Endothelial cell of hepatic sinusoid (primary cell): Measurements from ENCODE around the gene MTFR1L.

Experiments used
- in situ Hi-C: cut with HindIII; loops from 2 replicates; pipeline ENCODE4 v1.10.0; 2017; ENCODE audit warnings: low sequenced_read_pairs

Gene MTFR1L

DNA sequence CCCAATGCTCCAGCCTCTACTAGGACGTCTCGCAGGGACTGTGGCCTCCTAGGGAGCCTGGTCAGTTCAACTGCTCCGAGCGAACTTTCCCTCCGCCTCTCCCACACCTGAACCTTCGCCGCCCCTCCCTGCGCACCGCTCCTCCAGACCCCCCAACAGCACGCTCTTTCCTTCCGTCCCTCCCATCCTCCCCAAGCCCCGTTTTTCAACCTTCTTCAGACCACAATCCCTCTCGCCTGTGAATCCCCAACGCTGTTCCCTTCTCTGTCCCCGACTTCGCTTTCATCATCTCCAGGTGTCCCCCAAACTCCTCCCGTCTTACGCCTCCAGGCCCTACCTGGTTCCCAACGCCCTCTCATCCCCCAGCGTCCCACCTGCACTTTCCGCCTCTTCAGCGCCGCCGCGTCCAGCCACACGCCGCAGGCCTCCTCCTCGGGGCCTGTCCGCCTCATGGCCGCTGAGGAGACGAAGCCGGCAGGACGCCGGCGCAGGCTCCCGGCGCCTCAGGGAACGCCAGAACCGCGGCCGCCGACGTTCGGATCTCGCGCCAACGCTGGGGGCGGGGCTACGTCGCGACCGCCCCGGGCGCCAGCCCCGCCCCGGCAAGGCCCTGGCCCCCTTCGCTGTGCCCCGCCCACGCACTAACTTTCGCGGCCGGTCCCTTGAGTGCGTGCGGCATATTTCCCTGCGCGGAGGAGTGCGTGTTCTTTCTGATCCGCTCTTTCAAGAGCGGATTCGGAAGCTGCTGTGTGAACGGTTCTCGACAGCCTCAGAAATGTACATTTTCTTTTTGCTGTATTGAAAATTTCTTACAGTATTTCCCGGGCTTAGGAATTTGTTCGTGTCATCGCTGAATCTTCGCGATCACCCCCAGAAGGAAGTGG is 39.4 kb downstream of the MTFR1L start, which contains the start of gene AUNIP:
Gene AUNIP, minus strand, starts transcription at position 552 of the 884 bp plus-strand sequence. Its CDS starts 100 bp downstream, at position 452.
- in situ Hi-C loops, result no loop called here

DNA sequence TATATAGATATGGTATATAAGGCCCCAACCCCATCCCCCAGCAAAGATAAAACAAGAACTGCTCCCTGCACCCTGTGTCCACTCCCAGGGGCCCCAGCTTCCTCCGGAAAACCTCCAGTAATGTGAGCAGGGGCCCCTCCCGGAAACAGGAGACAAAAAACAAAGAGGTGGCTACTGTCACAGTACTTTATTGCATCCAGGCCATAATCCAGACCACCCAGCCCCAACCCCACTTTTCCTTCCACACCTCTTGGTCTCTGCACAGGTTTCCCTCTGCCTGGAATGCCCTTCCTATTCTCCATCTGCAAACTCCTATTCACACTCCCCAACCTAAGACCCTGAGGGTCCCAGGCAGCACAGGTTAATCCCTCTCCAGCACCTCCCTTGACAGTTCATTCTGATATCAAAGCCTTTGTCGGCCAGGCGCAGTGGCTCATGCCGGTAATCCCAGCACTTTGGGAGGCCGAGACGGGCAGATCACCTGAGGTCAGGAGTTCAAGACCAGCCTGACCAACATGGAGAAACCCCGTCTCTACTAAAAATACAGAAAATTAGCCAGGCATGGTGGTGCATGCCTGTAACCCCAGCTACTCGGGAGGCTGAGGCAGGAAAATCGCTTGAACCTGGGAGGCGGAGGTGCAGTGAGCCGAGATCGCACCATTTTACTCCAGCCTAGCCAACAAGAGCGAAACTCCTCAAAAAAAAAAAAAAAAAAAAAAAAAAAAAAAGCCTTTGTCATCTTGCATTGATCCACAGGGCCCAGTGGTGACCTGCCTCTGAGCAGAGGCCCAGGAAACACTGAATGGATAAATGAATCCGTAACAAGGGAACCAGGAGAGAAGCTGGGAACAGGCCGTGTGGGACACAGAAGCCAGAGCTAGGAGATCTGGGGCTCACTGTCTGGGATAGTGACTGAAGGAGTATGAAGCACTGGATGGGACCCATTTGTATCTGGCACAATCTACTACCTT is 41.8 kb downstream of the MTFR1L start:
- in situ Hi-C loops, result no loop called here

DNA sequence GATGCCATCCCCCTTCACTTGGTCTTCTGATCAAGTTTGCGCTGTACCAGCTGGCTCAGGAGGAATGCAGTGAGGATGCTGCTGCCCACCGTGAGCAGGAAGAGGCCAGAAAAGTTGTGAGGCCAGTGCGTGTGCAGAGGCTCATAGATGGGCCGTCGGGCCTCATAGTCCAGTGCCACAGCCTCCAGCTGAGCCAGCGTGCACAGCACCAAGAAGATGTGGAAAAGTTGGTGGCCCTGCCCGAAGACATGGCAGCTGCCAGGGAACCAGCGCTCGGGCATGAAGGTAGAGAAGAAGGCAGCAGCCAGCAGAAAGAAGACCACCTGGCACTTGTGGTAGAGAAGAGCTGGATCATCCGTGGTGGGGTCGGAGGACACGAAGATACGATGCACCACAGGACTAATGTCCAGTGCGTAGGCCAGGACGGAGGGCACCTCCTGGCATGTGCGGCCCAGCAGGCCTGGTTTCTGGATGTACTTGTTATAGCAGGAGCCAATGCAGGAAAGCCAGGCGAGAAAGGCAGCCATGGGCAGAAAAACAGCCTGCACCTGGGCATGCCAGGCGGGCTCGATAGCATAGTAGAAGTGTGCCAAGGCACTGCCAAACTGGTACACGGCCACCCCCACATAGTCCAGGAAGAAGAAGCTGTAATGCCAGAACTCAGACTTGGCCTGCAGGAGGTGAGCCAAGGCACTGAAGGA is 43.2 kb downstream of the MTFR1L start:
- in situ Hi-C loops, result no loop called here

DNA sequence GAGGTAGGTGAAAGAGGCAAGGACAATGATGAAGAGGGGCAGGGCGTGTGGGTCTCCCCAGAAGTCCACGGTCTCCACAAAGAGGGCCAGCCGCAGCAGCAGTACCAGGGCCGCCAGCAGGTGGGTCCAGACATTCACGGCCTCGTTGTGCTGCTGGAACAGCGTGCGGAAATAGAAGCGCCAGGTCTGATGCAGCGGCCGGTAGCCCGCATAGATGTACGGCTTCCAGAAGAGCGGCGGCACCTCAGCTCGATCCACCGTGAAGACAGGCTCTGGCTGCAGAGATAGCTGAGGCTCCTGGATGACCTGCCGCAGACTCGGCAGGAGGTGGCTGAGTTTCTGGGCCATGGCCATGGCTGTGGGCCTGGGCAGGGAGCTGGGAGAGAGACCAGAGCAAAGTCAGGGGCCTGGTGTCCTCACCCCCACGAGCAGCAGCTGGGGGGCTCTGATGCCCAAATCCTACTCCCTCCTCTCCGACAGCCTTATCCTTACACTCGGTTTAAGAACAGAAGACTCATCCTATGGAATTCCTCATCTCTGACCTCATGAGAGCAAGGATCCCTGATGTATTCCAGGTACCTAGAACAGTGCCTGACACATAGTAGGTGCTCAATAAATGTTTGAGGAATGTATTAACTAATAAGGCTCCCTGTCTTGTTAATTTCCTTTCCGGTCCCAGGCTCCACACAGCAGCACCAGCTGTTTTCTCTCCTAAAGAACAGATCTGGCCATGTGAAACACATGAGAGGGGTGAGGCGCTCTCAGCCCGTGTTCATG is 43.9 kb downstream of the MTFR1L start:
- in situ Hi-C loops, result no loop called here

DNA sequence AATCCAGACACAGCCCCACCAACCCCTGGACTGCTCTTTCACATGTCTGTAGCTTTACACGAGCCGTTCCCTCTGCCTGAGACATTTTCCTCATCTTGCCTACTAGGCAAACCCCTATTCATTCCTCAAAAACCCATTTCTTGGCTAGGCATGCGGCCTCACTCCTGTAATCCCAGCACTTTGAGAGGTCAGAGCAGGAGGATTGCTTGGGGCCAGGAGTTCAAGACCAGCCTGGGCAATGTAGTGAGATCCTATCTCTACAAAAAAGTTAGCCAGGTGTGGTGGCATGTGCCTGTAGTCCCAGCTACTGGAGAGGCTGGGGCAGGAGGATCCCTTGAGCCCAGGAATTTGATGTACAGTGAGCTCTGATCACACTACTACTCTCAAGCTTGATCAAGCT is 44.7 kb downstream of the MTFR1L start:
- in situ Hi-C loops, result no loop called here

DNA sequence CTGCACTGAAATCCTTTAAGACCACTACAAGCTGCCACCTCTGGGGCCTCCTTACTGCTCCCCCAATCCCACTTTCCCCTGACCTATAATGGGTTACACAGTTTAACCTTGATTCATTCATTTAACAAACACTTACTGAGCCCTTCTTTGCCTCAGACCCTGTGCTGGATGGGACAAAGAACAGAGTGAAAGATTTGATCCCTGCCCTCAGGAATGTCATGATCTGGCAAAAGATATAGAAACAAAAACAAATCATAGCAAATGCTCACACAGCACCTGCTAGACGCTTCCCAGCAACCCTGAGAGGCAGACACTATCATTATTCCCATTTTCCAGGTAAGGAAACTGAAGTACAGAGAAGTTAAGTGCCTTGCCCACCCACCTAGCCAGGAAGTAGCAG is 46.5 kb downstream of the MTFR1L start:
- in situ Hi-C loops, result no loop called here

DNA sequence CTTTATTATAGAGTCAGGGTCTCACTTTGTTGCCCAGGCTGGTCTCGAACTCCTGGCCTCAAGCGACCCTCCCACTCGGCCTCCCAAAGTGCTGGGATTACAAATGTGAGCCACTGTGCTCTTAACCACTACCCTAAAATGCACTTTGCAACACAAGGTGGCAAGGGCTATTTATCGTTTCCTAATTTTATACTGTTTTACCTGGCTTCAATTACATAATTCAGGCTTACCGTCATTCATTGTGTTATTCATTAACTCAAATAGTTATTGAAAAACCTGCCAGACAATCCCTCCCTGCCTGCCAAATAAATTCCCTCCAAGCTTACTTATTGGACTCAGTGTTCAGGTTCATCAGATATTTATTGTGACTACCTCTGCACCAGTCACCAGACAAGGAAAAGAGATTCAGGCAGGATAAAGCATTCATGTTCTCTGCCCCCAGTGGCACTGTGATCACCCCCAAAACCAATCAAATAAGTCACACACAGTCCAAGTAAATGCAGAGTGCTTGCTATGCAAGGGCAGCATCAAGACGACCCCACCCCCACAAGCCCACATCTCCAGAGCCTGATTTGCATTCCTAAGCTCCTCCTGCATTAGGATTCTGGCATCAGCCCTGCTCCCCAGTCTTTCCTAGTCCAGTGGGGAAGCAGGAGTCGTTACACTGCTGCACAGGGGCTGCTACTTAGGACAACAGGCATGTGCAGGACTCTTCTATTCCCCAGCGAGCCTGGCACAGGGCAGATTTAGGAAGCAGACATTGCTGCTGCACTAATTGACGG is 47.6 kb downstream of the MTFR1L start:
- in situ Hi-C loops, result no loop called here

DNA sequence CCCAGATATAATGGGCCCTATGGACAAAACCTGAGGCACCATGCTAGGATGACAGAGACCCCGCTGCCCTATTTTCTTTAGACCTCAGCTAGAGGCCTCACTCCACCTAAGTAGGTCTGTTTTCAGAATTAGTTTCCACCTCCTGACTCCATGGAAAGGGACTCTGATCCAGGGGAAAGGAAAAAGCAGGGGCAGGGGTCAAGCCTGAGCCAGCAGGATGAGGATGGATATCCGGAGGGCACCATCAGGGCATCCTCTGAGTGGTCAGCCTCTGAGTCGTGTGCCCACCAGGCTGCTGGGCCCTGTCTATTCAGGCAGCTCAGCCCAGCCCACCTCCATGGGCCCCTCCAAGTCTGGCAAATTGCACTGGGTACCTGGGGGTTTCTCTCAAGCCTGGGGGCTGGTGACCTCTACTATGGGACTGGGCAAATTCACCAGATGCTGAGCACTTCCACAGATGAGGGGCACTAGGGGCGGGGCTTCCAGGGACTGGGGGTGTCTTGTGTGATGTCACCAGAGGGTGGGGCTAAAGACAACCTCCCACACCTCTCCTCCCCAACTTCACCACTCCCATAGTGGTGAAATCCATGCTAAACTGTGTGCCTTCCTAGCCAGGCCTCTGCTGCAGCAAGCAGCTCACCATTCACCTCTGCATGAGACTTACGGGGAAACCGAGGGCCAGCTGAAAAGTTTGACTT is 50.3 kb downstream of the MTFR1L start:
- in situ Hi-C loops, result no loop called here

DNA sequence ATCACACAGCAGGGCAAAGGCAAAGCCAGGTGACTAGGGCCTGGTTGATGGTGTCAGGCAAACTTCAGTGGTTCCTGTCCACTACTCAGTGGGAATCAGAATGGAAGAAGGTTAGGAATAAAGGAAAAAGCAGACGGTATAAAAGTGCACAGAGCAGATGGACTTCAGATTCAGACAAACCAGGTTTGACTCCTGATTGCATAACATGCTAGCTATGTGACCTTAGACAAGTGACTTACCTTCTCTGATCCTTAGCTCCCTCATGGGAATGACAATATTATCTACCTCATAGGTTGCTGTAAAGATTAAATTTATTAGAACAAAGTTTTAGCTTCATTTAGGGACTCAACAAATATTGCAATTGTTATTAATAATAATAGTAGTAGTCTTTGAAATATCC is 50.9 kb downstream of the MTFR1L start:
- in situ Hi-C loops, result no loop called here

DNA sequence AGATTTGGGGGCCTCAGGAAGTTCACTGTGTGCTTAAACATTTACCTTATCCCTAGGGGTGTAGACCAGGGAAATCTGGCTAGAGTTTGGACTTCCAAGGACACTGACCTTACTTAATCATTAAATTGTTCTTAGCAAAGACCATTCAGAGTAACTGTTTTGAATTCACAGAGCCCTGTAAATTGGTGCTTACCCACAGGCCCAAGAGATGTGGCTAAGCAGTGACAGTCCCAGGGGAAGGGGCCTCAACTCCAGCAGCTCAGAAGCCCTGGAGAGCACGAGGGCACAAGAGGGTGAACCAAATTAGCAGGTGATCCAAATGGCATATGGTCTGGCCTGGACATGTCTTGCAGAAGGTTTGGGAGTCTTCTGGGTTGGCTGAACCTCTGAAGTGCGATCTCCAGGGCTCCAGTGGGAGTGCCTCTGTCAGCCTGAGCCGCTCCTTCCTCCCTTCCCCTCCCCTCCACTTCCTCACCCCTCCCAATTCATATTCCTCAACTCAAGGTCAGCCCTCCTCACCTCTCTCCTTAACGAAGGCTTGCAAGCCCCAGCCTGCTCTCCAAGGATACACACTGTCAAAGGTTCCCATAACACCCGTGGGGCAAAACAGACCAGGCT is 51.4 kb downstream of the MTFR1L start:
- in situ Hi-C loops, result no loop called here

DNA sequence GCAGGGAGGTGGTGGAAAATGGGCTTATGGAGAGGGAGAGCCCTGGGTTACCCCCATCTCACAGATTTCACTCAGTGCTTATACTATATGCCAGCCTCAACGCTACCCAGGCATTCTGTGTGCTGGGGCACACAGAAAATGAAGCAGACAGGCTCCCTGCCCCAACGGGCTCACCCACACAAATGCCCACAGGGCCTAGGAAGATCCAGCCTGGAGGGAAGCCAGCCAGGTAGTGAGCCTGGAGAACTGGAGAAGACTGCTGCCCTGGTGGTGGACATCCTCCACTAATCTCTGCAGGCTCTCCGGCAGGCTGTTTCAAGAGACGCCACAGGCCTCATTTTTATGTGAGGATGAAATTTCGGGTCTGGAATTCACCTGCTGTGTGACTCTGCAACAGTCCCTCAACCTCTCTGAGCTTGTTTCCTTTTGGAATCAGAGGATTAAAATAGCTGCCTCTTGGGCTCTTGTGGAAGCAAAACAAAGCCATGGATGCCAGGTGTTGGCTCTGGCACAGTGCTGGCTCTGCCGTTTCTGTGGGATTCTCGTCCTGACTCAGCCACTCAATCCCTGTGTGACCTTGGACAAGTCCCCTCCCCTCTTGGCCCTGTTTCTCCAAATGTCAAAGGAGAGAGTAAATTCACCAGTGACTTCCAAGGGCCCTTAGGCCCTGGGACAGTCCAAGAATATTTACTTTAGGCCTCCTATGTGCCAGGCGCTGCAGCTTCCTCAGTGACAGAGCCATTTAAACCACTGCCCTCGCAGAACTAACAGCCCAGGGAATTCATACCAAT is 52.1 kb downstream of the MTFR1L start:
- in situ Hi-C loops, result no loop called here

DNA sequence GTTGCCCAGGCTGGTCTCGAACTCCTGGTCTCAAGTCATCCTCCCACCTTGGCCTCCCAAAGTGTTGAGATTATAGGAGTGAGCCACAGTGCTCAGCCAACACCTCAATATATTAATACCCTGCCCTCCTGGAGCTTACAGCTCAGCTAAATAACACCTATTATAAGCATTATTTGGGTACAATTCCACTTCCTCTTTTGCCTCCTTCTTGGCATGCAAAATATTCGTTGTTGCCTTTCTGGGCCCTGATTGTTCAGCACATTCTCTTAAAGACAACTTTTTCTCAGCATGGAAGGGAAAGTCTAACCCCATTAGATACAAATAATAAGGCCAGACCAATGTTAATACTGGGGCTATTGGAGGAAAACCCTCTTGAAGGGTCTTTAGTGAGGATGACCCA is 53.0 kb downstream of the MTFR1L start:
- in situ Hi-C loops, result no loop called here

DNA sequence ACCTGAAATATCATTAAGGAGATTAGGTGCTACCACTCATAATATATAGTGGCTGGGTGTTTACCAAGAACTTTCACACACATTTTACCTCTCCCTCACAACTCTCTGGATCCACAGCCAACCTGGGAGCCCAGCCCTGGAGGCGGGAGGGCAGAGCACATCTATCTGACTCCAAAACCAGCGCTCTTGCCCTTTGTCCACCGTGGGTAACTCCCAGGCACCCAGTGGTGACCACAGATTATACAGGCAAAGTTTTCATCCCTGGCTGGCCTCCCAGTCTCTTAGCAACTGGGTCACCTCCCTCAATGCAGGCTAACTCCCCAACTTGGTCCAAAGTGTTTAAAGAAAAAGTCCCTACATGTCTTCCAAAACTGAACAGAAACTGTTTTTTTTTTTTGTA is 53.4 kb downstream of the MTFR1L start:
- in situ Hi-C loops, result no loop called here

DNA sequence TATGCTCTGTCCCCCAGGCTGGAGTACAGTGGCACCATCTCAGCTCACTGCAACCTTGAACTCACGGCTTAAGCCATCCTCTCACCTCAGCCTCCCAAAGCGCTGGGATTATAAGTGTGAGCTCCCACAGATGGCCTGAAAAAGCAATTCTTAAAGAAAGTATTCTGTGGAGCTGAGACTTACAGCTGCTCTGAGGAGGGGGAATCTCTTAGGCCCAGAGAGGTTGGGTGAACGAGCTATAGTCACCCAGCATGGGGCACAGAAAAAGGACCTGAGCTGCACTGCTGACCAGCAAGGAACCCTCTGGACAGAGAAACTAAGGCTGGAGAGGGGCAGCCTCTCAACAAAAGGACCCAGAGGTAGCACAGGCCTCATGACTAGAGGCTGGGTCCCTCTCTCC is 54.5 kb downstream of the MTFR1L start:
- in situ Hi-C loops, result no loop called here

DNA sequence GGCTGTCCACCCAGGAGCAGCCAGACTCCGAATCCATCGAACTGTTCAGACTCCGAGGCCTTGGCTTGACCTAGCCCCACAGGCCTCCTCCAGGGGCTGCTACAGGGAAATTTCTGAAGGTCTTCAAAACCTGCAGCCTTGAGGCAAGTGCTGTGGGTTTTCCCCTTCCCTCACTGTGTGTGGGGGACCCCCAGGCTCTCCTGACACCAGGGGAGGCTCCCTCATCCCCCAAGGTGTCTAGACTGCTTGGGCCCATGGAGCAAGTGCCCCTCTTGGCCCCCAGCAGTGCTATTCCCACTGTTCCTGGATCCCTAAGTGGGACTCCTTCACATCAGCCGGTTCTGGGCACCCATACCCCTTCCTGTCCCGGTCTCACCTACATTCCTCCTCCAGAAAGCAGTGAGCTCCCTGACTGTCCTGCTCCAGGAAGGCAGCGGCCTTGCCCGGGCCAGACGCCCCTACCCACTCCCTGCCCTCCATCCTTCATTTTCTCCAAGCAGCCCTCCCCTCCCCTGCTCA is 54.9 kb downstream of the MTFR1L start:
- in situ Hi-C loops, result no loop called here

DNA sequence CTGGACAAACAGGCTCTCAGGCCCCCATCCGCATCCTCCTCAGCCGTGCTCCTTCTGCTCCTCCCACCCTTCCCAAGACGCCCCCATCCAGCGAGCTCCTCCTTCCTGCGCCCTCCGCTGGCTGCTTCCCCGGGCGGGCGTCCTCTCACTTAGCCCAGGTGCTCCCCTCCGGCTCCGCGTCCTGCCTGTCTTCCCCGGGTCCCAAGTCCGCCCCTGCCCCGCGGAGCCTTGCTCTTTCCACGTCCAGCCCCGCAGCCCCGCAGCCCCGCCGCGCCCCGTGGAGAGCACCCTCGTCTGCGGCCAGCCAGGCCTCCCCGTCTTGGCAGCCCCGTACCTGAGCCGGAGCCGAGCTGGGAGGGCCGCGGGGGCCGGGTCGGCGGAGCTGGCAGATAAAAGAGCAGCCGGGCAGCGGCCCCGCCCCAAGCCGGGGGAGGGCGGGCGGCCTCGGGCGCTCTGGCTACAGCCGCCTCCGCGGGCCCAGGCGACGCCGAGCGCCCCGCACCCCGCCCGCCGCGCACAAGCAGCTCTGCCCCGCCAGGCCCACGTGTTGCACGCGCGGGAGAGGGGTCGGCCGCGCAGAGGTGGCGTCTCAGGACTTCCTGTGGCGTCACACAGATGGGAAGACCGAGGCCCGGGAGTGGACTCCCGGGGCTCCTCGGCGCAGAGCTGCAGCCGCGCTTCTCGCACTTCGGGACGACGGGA is 55.6 kb downstream of the MTFR1L start, which contains the start of gene PAQR7:
Gene PAQR7, minus strand, starts transcription at position 555 of the 702 bp plus-strand sequence. CDS start 11,869 bp downstream, outside the sequence.
- in situ Hi-C loops, result no loop called here
